SIG-M5 (cell line): ENCODE results near the gene C1orf105.
"Not testable (repeated sequence)": the region's sequence is repeated elsewhere in the genome, so short reads cannot be mapped to it uniquely, and the experiment has no call there.

Experiments used
- DNase-seq: peaks from one replicate; lab custom pipeline; 2025; lab: John Stamatoyannopoulos, UW

The C1orf105 gene, protein sequence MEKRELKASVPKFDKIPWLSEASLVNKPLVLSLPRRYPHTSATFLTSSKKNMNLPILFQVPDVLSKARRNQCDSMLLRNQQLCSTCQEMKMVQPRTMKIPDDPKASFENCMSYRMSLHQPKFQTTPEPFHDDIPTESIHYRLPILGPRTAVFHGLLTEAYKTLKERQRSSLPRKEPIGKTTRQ

DNA sequence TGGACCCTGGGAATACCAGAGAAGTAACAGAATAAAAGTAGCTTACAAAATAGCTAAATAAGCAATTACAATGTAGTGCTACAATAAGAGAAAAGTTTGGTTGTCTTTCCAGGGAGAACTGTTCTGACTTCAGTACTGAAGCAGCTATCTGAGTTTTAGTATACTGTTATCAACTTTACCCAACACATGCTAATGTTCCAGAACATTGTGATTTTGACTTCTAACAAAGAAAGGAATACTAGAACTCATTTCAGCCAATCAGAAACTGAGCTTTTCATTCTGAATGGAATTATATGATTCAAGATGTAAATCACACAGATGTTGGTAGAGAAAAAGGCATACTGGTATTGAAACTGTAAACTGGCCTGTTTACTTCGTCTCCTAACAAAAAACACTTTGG lies at the start of gene C1orf105:
C1orf105 (plus strand) TSS at position 301 of the 400 bp plus-strand sequence. CDS start 201 bp downstream, outside the sequence.
- no peak for DNase-seq

DNA sequence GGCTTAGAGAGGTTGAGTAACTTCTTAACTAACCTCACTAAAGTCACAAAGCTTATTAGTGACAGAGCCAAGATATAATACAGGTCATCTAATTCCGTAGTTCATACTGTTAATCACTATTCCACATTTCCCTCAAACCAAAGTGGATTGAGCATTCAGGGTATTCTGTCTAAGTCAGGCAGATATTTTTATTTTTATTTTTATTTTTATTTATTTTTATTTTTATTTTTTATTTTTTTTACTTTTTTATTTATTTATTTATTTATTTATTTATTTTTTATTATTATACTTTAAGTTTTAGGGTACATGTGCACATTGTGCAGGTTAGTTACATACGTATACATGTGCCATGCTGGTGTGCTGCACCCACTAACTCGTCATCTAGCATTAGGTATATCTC lies 48.8 kb upstream of the C1orf105 start:
- not testable (repeated sequence) for DNase-seq

DNA sequence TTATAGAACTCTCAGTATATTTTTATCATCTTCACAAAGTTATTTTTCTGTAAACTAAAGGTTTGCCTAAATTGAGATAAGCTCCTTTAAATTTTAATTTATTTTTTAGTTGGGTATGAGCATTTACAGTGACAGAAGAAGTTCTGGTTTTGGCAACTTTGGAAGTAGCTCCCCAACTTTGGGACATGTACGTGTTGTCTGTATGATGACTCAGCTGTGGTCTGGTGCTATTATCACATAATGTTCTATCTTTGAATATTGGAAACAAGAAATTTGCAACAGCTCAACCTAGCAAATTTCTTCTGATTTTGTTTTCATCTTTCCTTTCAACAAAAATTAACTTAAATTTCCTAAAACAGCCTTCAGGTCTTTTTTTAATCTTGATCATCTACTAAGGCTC lies 46.6 kb upstream of the C1orf105 start:
- DNase-seq, result no peak

DNA sequence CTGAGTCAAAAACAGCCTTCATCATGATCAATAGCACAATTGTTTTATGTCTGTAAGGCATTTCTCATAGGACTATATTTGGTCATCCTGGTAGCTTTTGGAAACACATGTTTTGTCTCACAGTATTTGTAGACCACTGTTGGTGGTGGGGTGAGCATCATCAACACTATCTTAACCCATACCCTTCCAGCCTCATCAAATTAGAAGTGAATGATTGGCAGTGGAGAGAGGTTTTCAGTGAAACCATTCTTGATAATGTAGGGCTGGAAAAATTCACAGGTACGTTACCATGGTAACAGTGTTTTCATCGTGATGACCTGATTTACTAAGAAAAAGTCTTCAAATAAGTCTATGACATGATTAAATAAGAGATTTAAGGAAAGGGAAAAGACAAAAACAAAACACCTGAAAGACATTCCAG lies 45.3 kb upstream of the C1orf105 start:
- DNase-seq, result no peak

DNA sequence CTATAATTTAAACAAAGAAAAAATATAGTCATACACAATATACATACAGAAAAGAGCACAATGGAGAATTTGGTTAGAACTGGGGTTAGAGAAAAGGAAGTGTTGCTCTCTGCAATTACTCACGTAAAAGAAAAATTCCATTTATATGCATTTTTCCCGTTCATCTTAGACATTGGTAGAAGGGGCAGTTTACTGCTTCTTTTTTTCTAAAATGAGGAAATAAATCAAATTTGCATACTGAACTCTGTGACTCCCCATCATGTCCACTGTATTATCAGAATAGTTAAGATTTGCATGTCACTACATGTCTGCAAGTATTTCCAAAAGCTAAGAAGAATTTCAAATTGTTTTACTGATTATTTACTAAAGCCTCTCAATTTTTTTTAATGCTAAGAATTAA lies 44.1 kb upstream of the C1orf105 start:
- DNase-seq, result no peak

DNA sequence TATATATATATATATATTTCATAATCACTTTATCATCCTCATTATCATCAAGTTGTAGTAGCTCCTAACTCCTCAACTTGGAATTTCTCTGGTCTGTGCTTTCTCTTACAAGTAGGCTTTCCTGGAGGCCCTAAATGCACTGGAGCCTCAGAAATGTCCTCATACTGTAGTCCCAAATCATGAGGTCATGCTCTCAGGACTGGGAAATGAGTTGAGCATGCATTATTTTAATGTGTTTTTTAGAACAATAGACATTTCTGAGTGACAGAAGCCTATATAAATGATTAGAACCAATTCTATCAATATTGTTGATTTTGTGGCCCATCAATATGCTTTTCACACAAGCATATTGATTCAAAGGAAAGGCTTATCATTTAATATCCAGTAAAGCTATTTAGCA lies 42.9 kb upstream of the C1orf105 start:
- no peak for DNase-seq

DNA sequence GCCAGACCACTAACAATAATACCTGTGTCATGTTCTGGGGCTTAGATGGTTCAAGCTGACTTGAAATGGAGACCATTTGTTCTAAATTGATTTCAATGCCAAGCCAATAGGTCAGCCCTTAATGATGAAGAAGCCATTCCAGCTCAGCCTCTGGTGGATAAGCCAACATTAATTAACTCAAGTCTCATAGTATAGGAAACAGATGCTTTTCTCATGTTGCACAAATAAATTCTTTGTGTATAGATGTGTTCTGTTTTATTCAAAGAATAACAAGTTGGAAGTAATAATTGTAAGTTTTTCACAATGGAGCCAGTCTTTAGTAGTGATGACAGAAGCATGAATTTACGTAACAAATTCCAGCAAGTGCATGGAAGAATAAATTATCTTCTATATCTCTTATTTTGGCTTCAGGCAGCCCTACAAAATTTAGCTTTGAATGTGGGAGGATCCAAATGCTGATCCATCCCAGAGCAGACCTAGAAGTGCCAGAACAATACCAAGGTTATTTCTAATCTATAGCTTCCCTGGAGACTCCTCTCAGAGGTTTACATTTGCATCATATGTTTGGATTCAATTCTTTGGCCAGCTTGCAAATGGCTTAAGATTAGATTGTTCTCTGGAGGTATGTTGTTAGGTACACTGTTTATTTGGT lies 42.2 kb upstream of the C1orf105 start:
- DNase-seq, result no peak

DNA sequence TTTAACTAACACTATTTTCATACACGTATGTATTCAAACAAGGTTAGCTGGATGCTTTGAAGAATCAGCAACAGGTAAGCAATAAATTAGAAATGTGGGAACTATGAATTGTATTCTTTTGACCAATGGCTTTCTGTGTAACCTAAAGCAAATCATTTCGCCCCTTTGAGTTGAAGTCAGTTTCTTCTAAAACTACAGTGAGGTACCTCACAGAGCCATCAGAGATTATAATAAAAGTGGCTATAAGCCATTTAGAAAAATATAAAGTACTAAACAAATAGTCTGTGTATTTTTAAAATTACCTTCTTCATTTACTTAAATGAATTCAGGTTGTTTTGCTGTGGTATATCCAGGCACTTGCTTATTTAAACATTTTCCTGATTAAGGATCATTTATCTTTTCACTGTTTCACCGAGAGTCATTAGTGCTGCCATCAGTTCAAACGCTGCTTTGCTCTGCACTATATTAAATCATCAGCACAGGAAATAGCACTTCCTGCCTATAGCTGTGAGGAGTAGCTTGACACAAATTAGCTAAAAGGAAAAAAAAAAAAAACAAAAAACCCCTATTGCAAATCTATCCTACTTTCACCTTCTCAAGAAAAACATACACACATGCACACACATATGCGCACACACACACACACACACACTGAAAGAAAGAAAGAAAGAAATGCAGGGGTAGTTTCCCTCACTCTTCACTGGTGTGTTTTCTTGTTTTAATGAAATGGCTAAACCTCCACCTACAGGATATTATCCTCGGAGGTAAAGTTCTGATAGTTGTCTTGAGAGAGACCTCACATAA lies 39.8 kb upstream of the C1orf105 start:
- DNase-seq, result no peak

DNA sequence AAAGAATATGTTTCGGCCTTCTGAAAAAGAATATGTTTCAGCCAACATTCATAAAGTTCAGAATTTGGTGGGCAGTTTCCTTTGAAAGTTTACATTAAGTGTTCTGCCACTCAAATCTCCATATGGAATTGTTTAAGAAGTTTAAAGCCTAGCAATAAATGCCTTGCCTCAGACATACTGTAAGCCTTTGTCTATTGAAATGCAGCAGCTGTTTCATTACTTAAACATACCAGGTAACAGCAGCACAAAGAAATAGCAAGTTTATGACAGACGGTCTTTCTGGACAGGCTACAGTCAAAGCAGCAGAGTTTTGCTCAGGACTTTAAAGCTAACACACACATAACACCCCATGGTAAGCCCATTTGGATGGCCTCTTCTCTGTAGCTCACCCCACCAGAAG lies 38.5 kb upstream of the C1orf105 start:
- no peak for DNase-seq

DNA sequence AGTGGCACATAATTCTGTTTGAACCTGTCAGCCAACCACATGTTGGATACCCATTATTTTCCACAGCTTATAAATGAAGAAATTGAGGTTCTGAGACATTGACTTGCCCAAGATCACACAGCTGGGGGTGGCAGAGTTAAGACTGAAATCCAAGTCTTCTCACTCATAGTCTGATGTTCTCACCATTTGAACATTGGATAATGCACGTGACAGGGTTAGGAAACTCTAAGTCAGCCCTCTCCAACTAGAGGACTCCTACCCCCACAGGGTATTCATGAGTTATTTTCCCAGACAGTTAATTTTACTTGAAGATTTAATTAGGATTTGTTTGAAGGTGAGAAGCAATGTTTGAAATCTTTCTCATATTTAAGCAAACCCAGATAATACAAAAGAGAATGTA lies 38.1 kb upstream of the C1orf105 start:
- DNase-seq, result no peak

DNA sequence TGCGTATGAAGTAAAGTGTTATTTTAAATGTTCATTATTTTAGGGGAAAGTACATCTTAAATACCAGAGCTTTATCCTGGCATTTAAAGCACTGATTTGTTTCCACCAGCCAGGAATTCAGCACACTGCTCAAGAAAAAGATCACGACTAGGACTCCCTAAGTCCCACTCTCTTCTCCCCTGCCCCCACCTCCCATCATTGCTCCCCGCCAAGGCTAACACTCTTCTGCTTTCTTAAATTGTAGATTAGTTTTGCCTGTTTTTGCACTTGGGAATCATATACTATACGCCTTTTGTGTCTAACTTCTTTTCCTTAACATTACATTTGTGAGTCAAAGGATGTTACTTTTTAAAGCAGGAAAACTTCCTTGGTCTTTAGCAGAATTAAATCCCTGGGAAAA lies 37.5 kb upstream of the C1orf105 start:
- DNase-seq, result no peak

DNA sequence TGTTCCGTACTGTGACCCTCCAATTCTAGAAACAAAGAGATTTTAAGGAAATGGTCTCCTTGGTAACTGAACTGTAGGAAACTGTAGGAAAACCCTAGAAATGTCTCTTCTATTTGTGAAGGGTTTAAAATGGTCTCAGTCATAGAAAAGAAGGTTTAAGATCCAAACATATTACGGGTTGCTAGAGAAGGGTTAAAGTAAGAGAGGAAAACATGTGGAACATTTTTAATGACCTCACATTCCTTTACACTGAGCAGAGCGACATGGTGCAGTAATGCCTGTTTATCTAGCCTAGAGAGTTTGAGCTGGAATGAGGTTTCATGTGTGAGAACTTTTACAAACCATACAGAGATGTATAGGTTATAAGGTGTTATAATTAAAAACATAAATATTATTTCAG lies 36.9 kb upstream of the C1orf105 start:
- no peak for DNase-seq

DNA sequence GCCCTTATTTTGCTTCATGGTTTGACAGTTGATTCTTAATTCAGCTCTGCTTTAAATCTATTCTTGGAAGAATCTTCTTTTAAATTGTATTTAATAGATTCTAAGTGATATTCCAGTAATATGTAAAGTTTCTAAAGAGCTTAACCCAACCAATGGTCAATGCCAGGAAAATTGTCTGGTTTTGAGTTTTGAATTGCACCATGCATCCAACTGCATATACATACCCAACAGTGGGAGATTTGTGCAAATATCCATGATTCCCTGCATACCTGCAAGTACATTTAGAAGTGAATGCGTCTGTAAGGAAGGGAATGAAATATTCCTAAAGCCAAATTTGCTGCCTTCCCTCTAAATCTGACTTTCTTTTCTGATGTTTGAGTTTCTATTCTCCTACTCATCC lies 35.8 kb upstream of the C1orf105 start:
- no peak for DNase-seq

DNA sequence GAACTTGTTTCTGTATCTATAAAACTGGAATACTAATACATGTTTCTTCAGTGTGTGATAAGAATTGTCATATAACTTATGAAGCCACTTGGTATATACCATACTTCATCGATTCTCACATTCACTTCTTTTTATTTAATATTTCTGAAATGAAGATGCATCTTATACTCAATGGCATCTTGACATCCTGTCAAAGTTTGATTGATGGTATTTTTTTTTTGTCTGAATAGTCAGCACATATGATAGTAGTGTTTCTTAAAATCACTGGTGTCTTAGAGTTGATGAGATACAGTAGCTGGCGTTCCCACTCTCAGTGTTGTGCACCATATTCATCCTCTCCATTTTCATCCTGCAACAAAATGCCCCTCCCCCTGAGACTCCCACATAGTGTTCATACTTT lies 34.4 kb upstream of the C1orf105 start:
- no peak for DNase-seq

DNA sequence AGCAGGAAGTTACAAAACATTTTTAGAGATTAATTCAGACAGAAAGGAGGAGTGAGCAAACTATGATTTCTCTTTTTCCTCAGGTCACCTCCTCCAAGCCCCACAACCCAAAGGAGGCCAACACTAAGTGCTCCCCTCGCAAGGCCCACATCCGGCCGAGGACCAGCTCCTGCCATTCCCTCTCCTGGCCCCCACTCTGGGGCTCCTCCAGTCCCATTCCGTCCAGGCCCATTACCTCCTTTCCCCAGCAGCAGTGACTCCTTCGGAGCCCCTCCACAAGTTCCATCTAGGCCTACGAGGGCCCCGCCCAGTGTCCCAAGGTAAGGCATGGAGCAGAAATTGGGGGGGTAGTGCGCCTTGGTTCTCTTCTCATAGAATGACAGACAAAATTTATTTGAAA lies 32.0 kb upstream of the C1orf105 start:
- DNase-seq, result no peak

DNA sequence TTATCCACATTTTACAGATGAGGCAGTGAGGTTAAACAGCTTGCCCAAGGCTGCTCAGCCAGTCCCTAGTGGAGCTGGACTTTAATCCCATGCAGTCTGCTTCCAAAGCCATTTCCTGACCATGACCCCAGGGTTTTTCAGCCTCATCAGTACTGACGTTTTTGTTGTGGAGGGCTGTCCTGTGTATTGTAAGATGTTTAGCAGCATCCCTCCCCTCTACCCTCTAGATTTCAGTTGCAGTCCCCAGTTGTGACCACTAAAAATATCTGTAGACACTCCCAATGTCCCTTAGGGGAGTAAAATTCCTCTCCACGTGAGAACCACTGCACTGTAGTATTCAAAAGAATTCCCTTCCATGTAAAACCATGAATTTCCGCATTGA lies 30.2 kb upstream of the C1orf105 start:
- DNase-seq, result no peak

DNA sequence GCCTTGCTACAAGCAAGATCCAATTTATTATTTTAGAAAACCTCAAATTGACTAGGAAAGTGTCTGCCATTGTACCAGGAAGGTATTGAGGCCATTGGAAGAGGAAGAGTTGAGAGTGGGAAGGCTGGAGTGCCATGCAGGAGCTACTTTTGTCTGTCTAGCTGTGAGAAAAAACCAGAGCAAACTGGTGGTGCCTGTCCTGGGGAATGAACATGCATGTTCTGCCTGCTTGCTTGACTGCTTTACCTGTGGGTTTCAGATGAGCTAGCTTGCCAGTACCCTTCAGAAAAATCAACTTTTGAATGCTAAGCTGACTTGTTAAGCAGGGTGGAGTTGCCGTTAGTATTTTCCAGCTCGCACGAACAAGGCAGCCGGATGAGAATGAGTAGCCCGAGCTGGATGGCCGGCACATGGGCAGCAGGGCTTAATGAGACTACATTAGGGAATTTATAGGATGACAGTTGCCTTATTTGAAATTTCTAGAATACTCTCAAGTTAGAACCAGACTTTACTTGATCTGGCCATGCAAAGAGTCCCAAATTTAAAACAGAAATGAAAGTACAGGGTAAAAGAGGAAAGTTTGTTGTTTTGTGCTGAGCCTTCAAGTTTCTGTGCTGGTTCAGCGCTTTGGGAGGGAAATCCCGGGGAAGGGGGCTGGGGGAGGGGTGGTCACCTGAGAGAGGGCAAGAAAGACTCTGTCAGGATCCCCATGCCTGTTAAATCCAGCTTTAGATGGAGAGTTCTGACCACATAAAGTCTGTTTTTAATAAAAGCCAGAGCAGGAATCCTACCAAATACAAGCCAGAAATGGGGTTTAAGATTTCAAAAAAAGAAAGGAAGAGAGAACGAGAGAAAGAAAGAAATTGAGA lies 29.6 kb upstream of the C1orf105 start:
- no peak for DNase-seq

DNA sequence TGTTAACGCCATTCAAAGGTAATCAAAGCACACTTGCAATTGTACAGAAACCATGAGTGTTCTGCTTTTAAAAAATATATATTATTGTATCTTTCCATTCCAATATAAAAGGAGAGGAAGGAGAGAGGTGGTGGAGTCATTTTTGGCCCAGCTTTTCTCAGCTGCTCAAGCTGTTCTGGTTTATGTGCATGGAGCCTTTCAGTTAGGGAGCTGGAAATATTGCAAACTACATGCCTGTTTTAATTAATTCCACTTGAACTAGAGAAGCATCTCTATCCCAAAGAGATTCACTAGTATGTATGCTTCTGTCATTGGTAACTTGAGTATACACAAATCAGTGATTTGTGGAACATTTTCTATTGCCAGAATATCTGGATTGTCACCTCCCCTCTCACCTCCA lies 28.5 kb upstream of the C1orf105 start:
- DNase-seq, result no peak

DNA sequence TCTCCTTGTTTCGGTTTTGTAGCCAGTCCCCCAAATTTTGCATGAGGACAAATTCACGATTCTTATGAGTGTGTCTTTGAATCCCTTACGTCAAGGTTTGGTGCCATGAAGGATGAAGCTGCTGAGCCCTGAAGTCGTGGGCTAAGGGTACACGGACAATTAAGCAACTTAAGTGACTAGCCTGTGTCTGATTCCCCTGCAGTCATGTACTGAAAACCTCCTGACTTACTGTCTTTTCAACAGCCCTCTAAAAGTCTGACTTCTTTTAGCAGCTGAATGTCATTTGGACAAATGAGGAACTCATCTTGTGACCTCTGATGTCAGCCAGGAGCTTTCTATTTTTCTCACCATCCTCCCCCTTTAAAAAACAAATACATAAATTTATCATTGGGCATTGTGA lies 27.1 kb upstream of the C1orf105 start:
- no peak for DNase-seq

DNA sequence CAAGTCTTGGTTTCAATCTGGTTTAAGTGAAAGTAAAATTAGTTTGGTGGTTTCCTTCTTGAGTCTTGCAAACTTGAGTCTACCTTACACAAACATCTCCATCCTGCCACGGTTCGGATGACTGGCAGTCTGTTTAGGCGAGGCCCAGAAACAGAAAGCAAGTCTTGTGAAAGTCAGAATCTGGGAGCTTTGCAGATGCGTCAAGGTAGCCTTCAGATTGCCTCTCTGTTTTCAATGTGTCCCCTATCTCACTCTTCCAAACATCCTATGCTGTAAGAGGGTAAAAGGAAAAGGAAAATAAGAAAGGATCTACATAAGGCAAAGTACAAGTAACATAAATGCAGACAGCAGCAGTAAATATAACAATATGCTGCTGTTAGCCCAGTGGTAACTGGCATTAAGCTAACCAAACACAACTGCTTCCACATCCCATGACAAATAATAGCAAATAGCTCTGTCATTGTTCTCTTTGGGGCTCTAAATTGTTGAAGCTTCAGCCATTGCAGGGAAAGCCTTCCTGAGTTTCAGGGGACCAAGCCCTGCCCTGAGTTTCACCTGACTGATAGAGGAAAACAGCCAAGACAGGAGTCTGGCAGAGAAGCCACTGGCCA lies 26.2 kb upstream of the C1orf105 start:
- DNase-seq, result no peak

DNA sequence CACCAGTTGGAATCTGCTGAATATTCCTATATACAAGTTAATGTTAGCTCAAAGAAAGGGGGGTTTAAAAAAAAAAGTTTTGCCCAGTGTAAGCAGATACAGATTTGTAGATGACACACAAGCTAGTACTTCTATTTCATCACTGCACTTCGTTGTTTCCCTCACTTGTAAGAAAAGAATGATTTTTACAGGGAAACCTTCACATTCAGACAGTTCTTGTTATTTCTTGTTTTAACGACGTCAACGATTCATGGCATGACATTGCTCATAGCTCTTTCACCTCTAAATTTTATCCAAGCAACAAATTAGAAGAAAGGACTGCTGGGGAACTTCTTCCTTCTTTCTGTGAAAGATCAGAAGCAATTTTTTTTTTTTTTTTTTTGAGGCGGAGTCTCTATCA lies 25.7 kb upstream of the C1orf105 start:
- DNase-seq, result no peak

DNA sequence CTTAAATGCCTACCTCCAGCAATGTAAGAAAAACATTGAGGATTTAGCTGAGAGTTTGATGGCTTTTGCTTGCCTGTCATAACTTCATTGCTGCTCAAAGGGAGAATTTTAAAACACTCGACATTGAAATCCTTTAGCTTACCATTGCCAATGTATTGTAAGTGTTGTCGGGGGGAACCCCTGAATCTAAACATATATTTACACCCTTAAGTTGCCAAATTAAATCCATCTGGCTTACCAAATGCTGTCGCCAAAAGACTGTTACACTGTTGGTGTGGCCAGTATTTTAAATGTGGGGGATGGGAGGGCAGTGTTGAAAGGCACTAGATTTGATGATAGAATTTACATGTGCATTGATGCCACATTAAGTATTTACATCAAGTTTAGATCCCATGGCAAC lies 24.9 kb upstream of the C1orf105 start:
- no peak for DNase-seq
